ENCODE measurements around the gene A1BG.

The A1BG gene

GRCh38 chr19:58352760-58353671, at the start of gene A1BG:
Gene A1BG (minus strand): TSS chr19:58353492. CDS start chr19:58353437, 55 bp downstream.
- TF ChIP-seq ZFX (IDR thresholded peaks at IDR 0.05) = no peak
- H3K27ac ChIP-seq = no peak within 1 kb of the TSS

GRCh38 chr19:58401840-58402421, 48.6 kb upstream of the A1BG start:
- peak overlapping the region; percentile 76 for H3K27ac ChIP-seq
- TF ChIP-seq ZFX (IDR thresholded peaks at IDR 0.05) (no peak), CTCF (conservative IDR thresholded peaks at IDR 0.05) (no peak)

GRCh38 chr19:58400916-58401839, 47.9 kb upstream of the A1BG start:
- H3K27ac ChIP-seq = peak overlapping the region; percentile 76
- no peak for TF ChIP-seq ZFX (IDR thresholded peaks at IDR 0.05)

GRCh38 chr19:58400316-58400915, 47.1 kb upstream of the A1BG start:
- peak overlapping the region; percentile 76 for H3K27ac ChIP-seq
- TF ChIP-seq CTCF (conservative IDR thresholded peaks at IDR 0.05) = no peak
- peak; percentile 34; the same call in 1 of the 2 replicates for TF ChIP-seq ZFX (IDR thresholded peaks at IDR 0.05)

- peak overlapping the region; percentile 76; the same call in 1 of the 2 replicates for H3K27ac ChIP-seq
- TF ChIP-seq CTCF (conservative IDR thresholded peaks at IDR 0.05) (no peak), ZFX (IDR thresholded peaks at IDR 0.05) (no peak)
These were observed 46.6 kb upstream of the A1BG start for GRCh38 chr19:58399903-58400302.

- no peak for TF ChIP-seq CTCF (conservative IDR thresholded peaks at IDR 0.05)
- TF ChIP-seq ZFX (IDR thresholded peaks at IDR 0.05) = no peak
- H3K27ac ChIP-seq = no peak overlapping the region
These were observed 45.3 kb upstream of the A1BG start for GRCh38 chr19:58398545-58398944.

GRCh38 chr19:58398087-58398486, 44.8 kb upstream of the A1BG start:
- TF ChIP-seq CTCF (conservative IDR thresholded peaks at IDR 0.05) = no peak
- no peak for TF ChIP-seq ZFX (IDR thresholded peaks at IDR 0.05)
- H3K27ac ChIP-seq = no peak overlapping the region
